HEK293 (cell line): ENCODE measurements around the gene SERPING1.

ENCODE experiments used
- CTCF ChIA-PET: fragments of 350-600 bp; formaldehyde crosslinking; extraction: SDS; loops from one replicate; lab custom pipeline; 2021; ENCODE audit warnings: antibody characterized with exemption; lab: Yijun Ruan, JAX
- POLR2A ChIA-PET: fragments of 300-600 bp; formaldehyde crosslinking; extraction: SDS; loops from one replicate; lab custom pipeline; 2020; ENCODE audit warnings: antibody characterized with exemption, inconsistent platforms; lab: Yijun Ruan, JAX
- H3K27ac ChIP-seq: fragments of 200-500 bp; sonication (Bioruptor generic); 2 replicates; pipeline ENCODE4 v1.5.1; 2014; ENCODE audit warnings: low read depth, low read length, control low read depth, inconsistent platforms; ENCODE audit errors: extremely low read depth
- H3K36me3 ChIP-seq, 2 experiments: fragments of 200-500 bp in 1 of 2; sonication (Bioruptor generic) in 1 of 2; 1 replicate in 1 of 2; 2 replicates in 1 of 2; pipeline ENCODE4 v1.5.1; 2014 to 2017; ENCODE audit warnings: inconsistent platforms in 2 of 2, low read length in 2 of 2; ENCODE audit not compliant: control insufficient read depth in 2 of 2, insufficient read depth in 1 of 2
- H3K4me1 ChIP-seq: fragments of 200-500 bp; sonication (Bioruptor generic); 2 replicates; pipeline ENCODE4 v1.5.1; 2014; ENCODE audit warnings: mild to moderate bottlenecking, low read length, inconsistent platforms; ENCODE audit not compliant: control insufficient read depth, insufficient read depth
- H3K4me3 ChIP-seq: 2 replicates; pipeline ENCODE4 v1.5.1; 2011; ENCODE audit warnings: low read depth, mild to moderate bottlenecking, control low read depth, low read length, moderate library complexity
- H3K9me3 ChIP-seq: fragments of 200-500 bp; sonication (Bioruptor generic); 2 replicates; pipeline ENCODE4 v1.5.1; 2014; ENCODE audit warnings: low read depth, low read length, inconsistent platforms; ENCODE audit not compliant: control insufficient read depth, insufficient read depth
- KLF16 ChIP-seq: fragments of 450-650 bp; formaldehyde crosslinking; IDR thresholded peaks from 2 replicates; pipeline ENCODE4 v1.5.1; 2017; ENCODE audit warnings: missing biosample characterization, missing genetic modification characterization
- SP7 ChIP-seq: fragments of 450-650 bp; formaldehyde crosslinking; IDR thresholded peaks from 2 replicates; pipeline ENCODE4 v1.5.1; 2016; ENCODE audit warnings: missing biosample characterization, missing genetic modification characterization
- TCF7L2 ChIP-seq: IDR thresholded peaks from 2 replicates; pipeline ENCODE4 v1.6.1; 2011; ENCODE audit warnings: low read depth, mild to moderate bottlenecking, inconsistent platforms, low read length, moderate library complexity, borderline replicate concordance
- ZNF394 ChIP-seq: fragments of 450-650 bp; formaldehyde crosslinking; IDR thresholded peaks from 2 replicates; pipeline ENCODE4 v1.5.1; 2016; ENCODE audit warnings: missing biosample characterization, missing genetic modification characterization, mild to moderate bottlenecking, moderate library complexity, borderline replicate concordance
- ZNF664 ChIP-seq: fragments of 450-650 bp; formaldehyde crosslinking; IDR thresholded peaks from 2 replicates; pipeline ENCODE4 v1.5.1; 2016; ENCODE audit warnings: missing biosample characterization, missing genetic modification characterization
- ZNF843 ChIP-seq: fragments of 450-650 bp; formaldehyde crosslinking; IDR thresholded peaks from 2 replicates; pipeline ENCODE4 v1.5.1; 2016; ENCODE audit warnings: missing biosample characterization, missing genetic modification characterization
- TF ChIP-seq, protein P1 (sequence below): fragments of 450-650 bp; formaldehyde crosslinking; conservative IDR thresholded peaks from 2 replicates; pipeline ENCODE4 v1.5.1; 2016; ENCODE audit warnings: low read depth, missing biosample characterization, missing genetic modification characterization
- TF ChIP-seq, protein P2 (sequence below): fragments of 450-650 bp; formaldehyde crosslinking; IDR thresholded peaks from 2 replicates; pipeline ENCODE4 v1.5.1; 2016; ENCODE audit warnings: missing biosample characterization, missing genetic modification characterization
- TF ChIP-seq, protein P3 (sequence below): fragments of 450-650 bp; formaldehyde crosslinking; IDR thresholded peaks from 2 replicates; pipeline ENCODE4 v1.5.1; 2016; ENCODE audit warnings: missing biosample characterization, missing genetic modification characterization, low read depth
- TF ChIP-seq, protein P4 (sequence below): fragments of 450-650 bp; formaldehyde crosslinking; IDR thresholded peaks from 2 replicates; pipeline ENCODE4 v1.5.1; 2016; ENCODE audit warnings: missing biosample characterization, missing genetic modification characterization

SERPING1 gene

DNA sequence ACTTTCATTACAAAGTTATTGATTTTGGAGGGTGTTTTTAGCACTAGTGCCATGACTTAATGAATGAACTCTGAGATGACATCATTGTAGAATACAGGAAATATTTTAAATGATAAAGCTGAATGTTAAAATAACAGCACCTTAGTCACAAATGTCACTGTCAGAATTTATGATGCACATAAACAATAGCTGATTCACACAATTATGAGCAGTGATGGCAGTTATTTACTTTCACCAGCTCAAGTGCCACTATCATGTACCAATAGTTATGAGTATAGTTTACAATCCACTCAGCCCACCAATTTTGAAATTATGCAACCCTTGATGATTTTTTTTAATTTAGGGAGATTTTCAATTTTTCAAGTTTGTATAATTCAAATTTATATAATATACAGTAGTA, 23.0 kb downstream of the SERPING1 start:
- POLR2A ChIA-PET = no interaction called here
- CTCF ChIA-PET = interaction anchor here (0.7 to 1.3 kb wide), 2 partner anchors 21 to 237 kb away, joined by 3 read pairs; no protein-coding TSS in a partner anchor
- H3K36me3 ChIP-seq = no peaks in the 10 kb centered on the region

DNA sequence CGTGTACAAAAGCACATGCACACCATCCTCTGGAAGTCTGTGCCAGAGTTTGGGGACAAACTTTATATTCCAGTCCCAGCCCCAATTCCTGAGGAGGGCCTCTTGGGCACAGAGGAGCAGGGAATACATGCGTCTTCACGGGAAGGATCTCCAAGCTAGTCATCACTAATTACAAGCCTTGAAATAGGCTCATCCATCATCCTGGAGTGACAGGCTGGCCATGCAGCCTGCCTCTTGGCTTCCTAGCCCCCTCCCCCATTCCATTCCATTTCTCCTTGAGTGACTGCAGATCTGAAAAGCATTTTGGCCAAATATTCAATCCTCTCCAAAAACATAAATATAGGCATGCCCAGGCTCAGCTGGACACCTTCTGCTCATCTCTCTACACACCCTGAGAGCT, 24.8 kb downstream of the SERPING1 start:
- TF ChIP-seq SP7 (tag by site-specific recombination) = 0 out of 2 replicates have a peak, but pooled peaks have one; percentile 26
- no peak for TF ChIP-seq ZNF394 (tag by site-specific recombination)
- H3K4me3 ChIP-seq = no peak overlapping the region
- ChIA-PET CTCF (interaction anchor here (0.6 to 1.3 kb wide), 4 partner anchors 19 to 128 kb away, joined by 3 to 4 read pairs (median 4); no protein-coding TSS in a partner anchor), POLR2A (no interaction called here)
- H3K9me3 ChIP-seq = no peaks in the 10 kb centered on the region
- H3K27ac ChIP-seq = no peak overlapping the region
- no peaks in the 10 kb centered on the region for H3K36me3 ChIP-seq
- no peaks in the 10 kb centered on the region for H3K4me1 ChIP-seq

More for the DNA sequence above, 23.0 kb downstream of the SERPING1 start:
- TF ChIP-seq, protein P1, sequence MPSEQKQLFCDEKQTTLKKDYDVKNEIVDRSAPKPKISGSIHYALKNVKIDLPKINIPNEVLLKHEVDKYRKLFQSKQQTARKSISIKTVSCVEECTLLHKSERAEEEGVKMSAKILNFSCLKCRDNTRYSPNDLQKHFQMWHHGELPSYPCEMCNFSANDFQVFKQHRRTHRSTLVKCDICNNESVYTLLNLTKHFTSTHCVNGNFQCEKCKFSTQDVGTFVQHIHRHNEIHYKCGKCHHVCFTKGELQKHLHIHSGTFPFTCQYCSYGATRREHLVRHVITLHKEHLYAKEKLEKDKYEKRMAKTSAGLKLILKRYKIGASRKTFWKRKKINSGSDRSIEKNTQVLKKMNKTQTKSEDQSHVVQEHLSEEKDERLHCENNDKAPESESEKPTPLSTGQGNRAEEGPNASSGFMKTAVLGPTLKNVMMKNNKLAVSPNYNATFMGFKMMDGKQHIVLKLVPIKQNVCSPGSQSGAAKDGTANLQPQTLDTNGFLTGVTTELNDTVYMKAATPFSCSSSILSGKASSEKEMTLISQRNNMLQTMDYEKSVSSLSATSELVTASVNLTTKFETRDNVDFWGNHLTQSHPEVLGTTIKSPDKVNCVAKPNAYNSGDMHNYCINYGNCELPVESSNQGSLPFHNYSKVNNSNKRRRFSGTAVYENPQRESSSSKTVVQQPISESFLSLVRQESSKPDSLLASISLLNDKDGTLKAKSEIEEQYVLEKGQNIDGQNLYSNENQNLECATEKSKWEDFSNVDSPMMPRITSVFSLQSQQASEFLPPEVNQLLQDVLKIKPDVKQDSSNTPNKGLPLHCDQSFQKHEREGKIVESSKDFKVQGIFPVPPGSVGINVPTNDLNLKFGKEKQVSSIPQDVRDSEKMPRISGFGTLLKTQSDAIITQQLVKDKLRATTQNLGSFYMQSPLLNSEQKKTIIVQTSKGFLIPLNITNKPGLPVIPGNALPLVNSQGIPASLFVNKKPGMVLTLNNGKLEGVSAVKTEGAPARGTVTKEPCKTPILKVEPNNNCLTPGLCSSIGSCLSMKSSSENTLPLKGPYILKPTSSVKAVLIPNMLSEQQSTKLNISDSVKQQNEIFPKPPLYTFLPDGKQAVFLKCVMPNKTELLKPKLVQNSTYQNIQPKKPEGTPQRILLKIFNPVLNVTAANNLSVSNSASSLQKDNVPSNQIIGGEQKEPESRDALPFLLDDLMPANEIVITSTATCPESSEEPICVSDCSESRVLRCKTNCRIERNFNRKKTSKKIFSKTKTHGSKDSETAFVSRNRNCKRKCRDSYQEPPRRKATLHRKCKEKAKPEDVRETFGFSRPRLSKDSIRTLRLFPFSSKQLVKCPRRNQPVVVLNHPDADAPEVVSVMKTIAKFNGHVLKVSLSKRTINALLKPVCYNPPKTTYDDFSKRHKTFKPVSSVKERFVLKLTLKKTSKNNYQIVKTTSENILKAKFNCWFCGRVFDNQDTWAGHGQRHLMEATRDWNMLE = no peak
- TF ChIP-seq ZNF843 = no peak
- TF ChIP-seq, protein P2, sequence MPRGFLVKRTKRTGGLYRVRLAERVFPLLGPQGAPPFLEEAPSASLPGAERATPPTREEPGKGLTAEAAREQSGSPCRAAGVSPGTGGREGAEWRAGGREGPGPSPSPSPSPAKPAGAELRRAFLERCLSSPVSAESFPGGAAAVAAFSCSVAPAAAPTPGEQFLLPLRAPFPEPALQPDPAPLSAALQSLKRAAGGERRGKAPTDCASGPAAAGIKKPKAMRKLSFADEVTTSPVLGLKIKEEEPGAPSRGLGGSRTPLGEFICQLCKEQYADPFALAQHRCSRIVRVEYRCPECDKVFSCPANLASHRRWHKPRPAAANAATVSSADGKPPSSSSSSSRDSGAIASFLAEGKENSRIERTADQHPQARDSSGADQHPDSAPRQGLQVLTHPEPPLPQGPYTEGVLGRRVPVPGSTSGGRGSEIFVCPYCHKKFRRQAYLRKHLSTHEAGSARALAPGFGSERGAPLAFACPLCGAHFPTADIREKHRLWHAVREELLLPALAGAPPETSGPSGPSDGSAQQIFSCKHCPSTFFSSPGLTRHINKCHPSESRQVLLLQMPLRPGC (tag by site-specific recombination) = no peak
- TF ChIP-seq, protein P3, sequence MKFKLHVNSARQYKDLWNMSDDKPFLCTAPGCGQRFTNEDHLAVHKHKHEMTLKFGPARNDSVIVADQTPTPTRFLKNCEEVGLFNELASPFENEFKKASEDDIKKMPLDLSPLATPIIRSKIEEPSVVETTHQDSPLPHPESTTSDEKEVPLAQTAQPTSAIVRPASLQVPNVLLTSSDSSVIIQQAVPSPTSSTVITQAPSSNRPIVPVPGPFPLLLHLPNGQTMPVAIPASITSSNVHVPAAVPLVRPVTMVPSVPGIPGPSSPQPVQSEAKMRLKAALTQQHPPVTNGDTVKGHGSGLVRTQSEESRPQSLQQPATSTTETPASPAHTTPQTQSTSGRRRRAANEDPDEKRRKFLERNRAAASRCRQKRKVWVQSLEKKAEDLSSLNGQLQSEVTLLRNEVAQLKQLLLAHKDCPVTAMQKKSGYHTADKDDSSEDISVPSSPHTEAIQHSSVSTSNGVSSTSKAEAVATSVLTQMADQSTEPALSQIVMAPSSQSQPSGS (tag by site-specific recombination) = peak; percentile 34; the same call in 1 of the 2 replicates
- TF ChIP-seq, all 188 proteins: peak for 1
- Histone ChIP-seq H3K4me1 (no peaks in the 10 kb centered on the region), H3K9me3 (no peaks in the 10 kb centered on the region), H3K4me3 (no peak overlapping the region), H3K27ac (no peak overlapping the region)

DNA sequence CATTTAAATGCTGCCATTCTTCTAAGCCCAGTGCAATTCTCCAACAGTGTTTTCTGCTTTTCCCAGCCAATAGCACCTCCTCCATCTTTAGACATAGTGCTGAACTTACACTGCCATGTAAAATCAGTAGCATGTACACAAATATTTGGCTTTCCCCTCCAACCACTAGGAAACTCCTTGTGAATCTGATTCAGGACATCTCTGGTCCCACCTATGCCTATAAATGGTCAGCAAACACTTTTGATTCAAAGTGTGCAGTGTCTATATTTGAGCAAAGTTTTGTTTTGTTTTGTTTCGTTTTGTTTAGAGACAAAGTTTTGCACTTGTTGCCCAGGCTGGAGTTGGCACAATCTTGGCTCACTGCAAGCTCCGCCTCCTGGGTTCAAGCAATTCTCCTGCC, 27.4 kb downstream of the SERPING1 start:
- ChIA-PET POLR2A (no interaction called here), CTCF (no interaction called here)
- TF ChIP-seq, protein P4, sequence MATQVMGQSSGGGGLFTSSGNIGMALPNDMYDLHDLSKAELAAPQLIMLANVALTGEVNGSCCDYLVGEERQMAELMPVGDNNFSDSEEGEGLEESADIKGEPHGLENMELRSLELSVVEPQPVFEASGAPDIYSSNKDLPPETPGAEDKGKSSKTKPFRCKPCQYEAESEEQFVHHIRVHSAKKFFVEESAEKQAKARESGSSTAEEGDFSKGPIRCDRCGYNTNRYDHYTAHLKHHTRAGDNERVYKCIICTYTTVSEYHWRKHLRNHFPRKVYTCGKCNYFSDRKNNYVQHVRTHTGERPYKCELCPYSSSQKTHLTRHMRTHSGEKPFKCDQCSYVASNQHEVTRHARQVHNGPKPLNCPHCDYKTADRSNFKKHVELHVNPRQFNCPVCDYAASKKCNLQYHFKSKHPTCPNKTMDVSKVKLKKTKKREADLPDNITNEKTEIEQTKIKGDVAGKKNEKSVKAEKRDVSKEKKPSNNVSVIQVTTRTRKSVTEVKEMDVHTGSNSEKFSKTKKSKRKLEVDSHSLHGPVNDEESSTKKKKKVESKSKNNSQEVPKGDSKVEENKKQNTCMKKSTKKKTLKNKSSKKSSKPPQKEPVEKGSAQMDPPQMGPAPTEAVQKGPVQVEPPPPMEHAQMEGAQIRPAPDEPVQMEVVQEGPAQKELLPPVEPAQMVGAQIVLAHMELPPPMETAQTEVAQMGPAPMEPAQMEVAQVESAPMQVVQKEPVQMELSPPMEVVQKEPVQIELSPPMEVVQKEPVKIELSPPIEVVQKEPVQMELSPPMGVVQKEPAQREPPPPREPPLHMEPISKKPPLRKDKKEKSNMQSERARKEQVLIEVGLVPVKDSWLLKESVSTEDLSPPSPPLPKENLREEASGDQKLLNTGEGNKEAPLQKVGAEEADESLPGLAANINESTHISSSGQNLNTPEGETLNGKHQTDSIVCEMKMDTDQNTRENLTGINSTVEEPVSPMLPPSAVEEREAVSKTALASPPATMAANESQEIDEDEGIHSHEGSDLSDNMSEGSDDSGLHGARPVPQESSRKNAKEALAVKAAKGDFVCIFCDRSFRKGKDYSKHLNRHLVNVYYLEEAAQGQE (tag by site-specific recombination) = no peak
- TF ChIP-seq ZNF664 (tag by site-specific recombination) (no peak), KLF16 (tag by site-specific recombination) (no peak), TCF7L2 (no peak)
- TF ChIP-seq, all 188 proteins: peak for 0

More for the DNA sequence above, 27.4 kb downstream of the SERPING1 start:
- no peak overlapping the region for H3K4me3 ChIP-seq
- H3K9me3 ChIP-seq = no peaks in the 10 kb centered on the region
- H3K4me1 ChIP-seq = no peaks in the 10 kb centered on the region
- no peaks in the 10 kb centered on the region for H3K36me3 ChIP-seq
- no peak overlapping the region for H3K27ac ChIP-seq
